ENCODE results near the gene RBM47.

- no peak for TF ChIP-seq CTCF (IDR thresholded peaks at IDR 0.05; ENCODE audit: poor library complexity, severe bottlenecking)
- no peak for TF ChIP-seq EZH2 (IDR thresholded peaks at IDR 0.05; ENCODE audit: borderline replicate concordance, insufficient read depth, low read length, poor library complexity, severe bottlenecking)
- TF ChIP-seq EP300 (conservative IDR thresholded peaks at IDR 0.05; ENCODE audit: poor library complexity, severe bottlenecking) = no peak
- no peak for TF ChIP-seq POLR2AphosphoS5 (IDR thresholded peaks at IDR 0.05)
- TF ChIP-seq SMC3 (conservative IDR thresholded peaks at IDR 0.05; ENCODE audit: poor library complexity) = no peak
- TF ChIP-seq REST (IDR thresholded peaks at IDR 0.05; ENCODE audit: borderline replicate concordance) = no peak
- TF ChIP-seq RAD21 (conservative IDR thresholded peaks at IDR 0.05) = no peak
These were observed 6.8 kb downstream of the RBM47 start for GRCh38 chr4:40622913-40623312.

All from neural cell (in vitro differentiated cells).